ENCODE data around the gene PRRC2B.

- TF ChIP-seq, protein P1, sequence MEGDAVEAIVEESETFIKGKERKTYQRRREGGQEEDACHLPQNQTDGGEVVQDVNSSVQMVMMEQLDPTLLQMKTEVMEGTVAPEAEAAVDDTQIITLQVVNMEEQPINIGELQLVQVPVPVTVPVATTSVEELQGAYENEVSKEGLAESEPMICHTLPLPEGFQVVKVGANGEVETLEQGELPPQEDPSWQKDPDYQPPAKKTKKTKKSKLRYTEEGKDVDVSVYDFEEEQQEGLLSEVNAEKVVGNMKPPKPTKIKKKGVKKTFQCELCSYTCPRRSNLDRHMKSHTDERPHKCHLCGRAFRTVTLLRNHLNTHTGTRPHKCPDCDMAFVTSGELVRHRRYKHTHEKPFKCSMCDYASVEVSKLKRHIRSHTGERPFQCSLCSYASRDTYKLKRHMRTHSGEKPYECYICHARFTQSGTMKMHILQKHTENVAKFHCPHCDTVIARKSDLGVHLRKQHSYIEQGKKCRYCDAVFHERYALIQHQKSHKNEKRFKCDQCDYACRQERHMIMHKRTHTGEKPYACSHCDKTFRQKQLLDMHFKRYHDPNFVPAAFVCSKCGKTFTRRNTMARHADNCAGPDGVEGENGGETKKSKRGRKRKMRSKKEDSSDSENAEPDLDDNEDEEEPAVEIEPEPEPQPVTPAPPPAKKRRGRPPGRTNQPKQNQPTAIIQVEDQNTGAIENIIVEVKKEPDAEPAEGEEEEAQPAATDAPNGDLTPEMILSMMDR (IDR thresholded peaks at IDR 0.05): no peak
- TF ChIP-seq POLR2AphosphoS5 (IDR thresholded peaks at IDR 0.05; ENCODE audit: low read depth, low read length) (no peak), TCF7L2 (IDR thresholded peaks at IDR 0.05; ENCODE audit: low read depth, low read length) (no peak), REST (IDR thresholded peaks at IDR 0.05; ENCODE audit: insufficient read depth in 1 of 2, low read depth in 2 of 2, low read length in 1 of 2) (no peak)
These were observed 135.1 kb downstream of the PRRC2B start for GRCh38 chr9:131528886-131529505.

Data from Panc1 (cell line).